ENCODE data around the gene TTC34. TPM values are rescaled to one million over a fixed set of nuclear protein-coding genes. Genes with fewer than 3 reads are reported as not detected.

TTC34 gene
- total and polyA plus RNA-seq, 2 of the 4 experiments (the other 2 are of a cell fraction), result under 0.01 to 0.09 TPM

DNA sequence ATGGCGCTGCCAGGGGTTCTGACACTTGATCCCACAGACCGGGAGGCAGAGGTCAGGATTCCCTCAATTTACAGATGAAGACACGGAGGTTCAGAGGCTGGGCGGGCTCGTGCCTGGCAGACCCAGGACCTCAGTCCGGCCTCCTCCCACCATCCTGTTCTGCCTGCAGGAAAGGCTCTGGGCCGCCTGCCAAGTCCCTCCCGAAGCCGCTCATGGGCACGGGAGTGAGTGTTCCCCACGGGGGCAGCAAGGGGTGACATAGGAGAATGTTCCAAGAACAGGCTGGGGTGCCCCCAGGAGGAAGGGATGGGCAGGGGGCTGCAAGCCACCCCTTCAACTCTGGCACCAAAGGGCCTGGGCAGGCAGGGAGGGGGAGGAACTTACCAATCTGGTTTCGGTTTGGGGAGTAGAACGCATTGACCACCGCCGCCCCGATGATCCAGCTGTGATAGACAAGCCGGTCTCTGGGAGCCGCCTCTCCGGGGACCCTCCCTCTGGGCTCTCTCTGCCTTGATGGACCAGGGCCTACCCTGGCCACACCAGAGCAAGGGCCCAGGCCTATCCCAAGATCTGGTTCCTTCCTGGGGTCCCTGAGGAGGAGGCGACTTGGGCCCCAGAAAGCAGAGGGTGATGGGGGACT lies 207.4 kb downstream of the TTC34 start:
- H2BK120ac ChIP-seq (ENCODE audit: low read depth, low read length), result no peak overlapping the region
- H3K79me1 ChIP-seq (ENCODE audit: low read depth in 1 of 2, low read length in 2 of 2), result no peaks in the 10 kb centered on the region
- H4K8ac ChIP-seq (ENCODE audit: low read depth in 2 of 2, low read length in 2 of 2), result no peak overlapping the region
- in situ Hi-C loops (cut with MboI; ENCODE audit: low sequenced_read_pairs) (no loop called here), dilution Hi-C loops (cut with HindIII; ENCODE audit: low sequenced_read_pairs, unreplicated experiment) (no loop called here), intact Hi-C loops (cut with micrococcal nuclease) (no loop called here)
- no peak overlapping the region for H3K4me2 ChIP-seq (ENCODE audit: low read depth, low read length)
- no peaks in the 10 kb centered on the region; the same call in 1 of the 2 replicates for H3K36me3 ChIP-seq (ENCODE audit: control insufficient read depth, insufficient read depth, low read length)
- H2BK5ac ChIP-seq (ENCODE audit: low read depth, low read length, poor library complexity, severe bottlenecking), result no peak overlapping the region
- H2BK20ac ChIP-seq (ENCODE audit: low read depth, low read length), result no peak overlapping the region
- 0 out of 2 replicates have a peak, but pooled peaks cover 2% of the 10 kb centered on the region for H3K9me3 ChIP-seq (ENCODE audit: control insufficient read depth, insufficient read depth, low read length)
- H3K23ac ChIP-seq (ENCODE audit: low read depth, low read length), result no peak overlapping the region
- ChIA-PET POLR2A (ENCODE audit: unreplicated experiment) (no interaction called here), CTCF (no interaction called here)
- H4K20me1 ChIP-seq (ENCODE audit: insufficient read depth, low read length), result no peaks in the 10 kb centered on the region
- BruUV-seq (replicated peaks), result no TSS peak
- TF ChIP-seq BHLHE40 (IDR thresholded peaks at IDR 0.05; ENCODE audit: low read depth, low read length) (no peak), RCOR1 (IDR thresholded peaks at IDR 0.05; ENCODE audit: insufficient replicate concordance, low read length) (no peak), CEBPB (IDR thresholded peaks at IDR 0.05; ENCODE audit: low read depth, low read length) (no peak), POLR2A (IDR thresholded peaks at IDR 0.05; ENCODE audit: low read depth, low read length) (no peak), RAD21 (IDR thresholded peaks at IDR 0.05; ENCODE audit: low read length) (no peak), NFE2L2 (IDR thresholded peaks at IDR 0.05; ENCODE audit: low read depth, low read length) (no peak)
- DNase-seq (no peak), ATAC-seq (ENCODE audit: low read depth) (peak; percentile 28; the same call in 1 of the 2 replicates)
- no peaks in the 10 kb centered on the region for H3K9me1 ChIP-seq (ENCODE audit: insufficient read depth, low read length)
- no peak overlapping the region for H3K27ac ChIP-seq (ENCODE audit: insufficient read depth, low read length)
- no peak overlapping the region for H3K4me3 ChIP-seq (ENCODE audit: insufficient read depth, low read depth, low read length)
- 87% methylated on average over 8 of the region's 20 CpGs; no CpG with 5 or more reads in 1 of the 2 experiments for WGBS, 2 experiments (ENCODE audit: extremely low coverage in 2 of 2, insufficient read length in 1 of 2)
- no peak overlapping the region for H2BK15ac ChIP-seq (ENCODE audit: low read depth, low read length)
- no peak overlapping the region for H3K9ac ChIP-seq (ENCODE audit: low read depth, low read length)
- H3K14ac ChIP-seq (replicated peaks; ENCODE audit: low read depth, low read length), result no peak overlapping the region
- no peak overlapping the region for H3K56ac ChIP-seq (ENCODE audit: extremely low read depth, insufficient read depth, low read length)
- H3K27me3 ChIP-seq (ENCODE audit: control insufficient read depth, insufficient read depth, low read length), result no peaks in the 10 kb centered on the region; the same call in 1 of the 2 replicates
- no peak overlapping the region for H4K91ac ChIP-seq (ENCODE audit: insufficient read depth, low read depth, low read length)
- H2AK5ac ChIP-seq (ENCODE audit: low read depth, low read length), result no peak overlapping the region
- no peak overlapping the region for H3K18ac ChIP-seq (ENCODE audit: low read depth, low read length)
- H3K4me1 ChIP-seq (ENCODE audit: control insufficient read depth, insufficient read depth, low read length), result no peaks in the 10 kb centered on the region; the same call in 1 of the 2 replicates
- peak overlapping the region; percentile 78 for H2AFZ ChIP-seq (replicated peaks; ENCODE audit: low read length, poor library complexity)
- no peak overlapping the region for H2AK9ac ChIP-seq (replicated peaks; ENCODE audit: low read depth, low read length, poor library complexity)
- no peak overlapping the region for H4K5ac ChIP-seq (ENCODE audit: low read depth, low read length)
- no peak overlapping the region for H3K4ac ChIP-seq (ENCODE audit: low read depth, low read length)
